ENCODE data around the gene CYP2B6.

- TF ChIP-seq CTCF (conservative IDR thresholded peaks at IDR 0.05; ENCODE audit: low read depth, low read length) (no peak), EZH2 (IDR thresholded peaks at IDR 0.05; ENCODE audit: borderline replicate concordance, low read depth, low read length, poor library complexity, severe bottlenecking) (no peak)
These were observed 8.4 kb upstream of the CYP2B6 start for GRCh38 chr19:40982594-40983101.
